ENCODE measurements around the gene MCRIP1. TPM values are rescaled to one million over a fixed set of nuclear protein-coding genes. Genes with fewer than 3 reads are reported as not detected.

Gene MCRIP1
- total RNA-seq, 1 experiment from 2014 or later = 59.7 TPM

- peak; percentile 45 to 47 for TF ChIP-seq CTCF (IDR thresholded peaks at IDR 0.05; ENCODE audit: insufficient read depth in 1 of 2, low read depth in 1 of 2, low read length in 1 of 2, severe bottlenecking in 1 of 2, unreplicated experiment in 1 of 2)
- ChIA-PET CTCF (interaction anchor here (0.7 to 1.5 kb wide), 4 partner anchors 12 to 426 kb away, joined by 3 to 5 read pairs (median 4); partner anchors contain the start of gene MCRIP1), POLR2A (interaction anchor here (0.6 to 0.8 kb wide), 2 partner anchors 9 to 98 kb away, joined by 3 to 12 read pairs; no protein-coding TSS in a partner anchor)
- H3K36me3 Mint-ChIP-seq (ENCODE audit: insufficient read depth, unreplicated experiment) = peaks cover 6% of the 10 kb centered on the region
- Histone ChIP-seq H3K4me1 (no peaks in the 10 kb centered on the region), H3K4me3 (ENCODE audit: low read depth, low read length) (no peak overlapping the region), H3K9me3 (no peaks in the 10 kb centered on the region), H3K27me3 (replicated peaks; ENCODE audit: control insufficient read depth, insufficient read depth, low read length) (no peaks in the 10 kb centered on the region), H3K36me3 (ENCODE audit: control insufficient read depth, insufficient read depth, low read length) (no peaks in the 10 kb centered on the region)
- H3K27me3 Mint-ChIP-seq (ENCODE audit: insufficient read depth, unreplicated experiment) = no peaks in the 10 kb centered on the region
- no peak overlapping the region for H3K27ac Mint-ChIP-seq (ENCODE audit: unreplicated experiment)
- peak; percentile 64 to 75 for DNase-seq
- no TSS peak for BruUV-seq (replicated peaks)
- peaks cover 7% of the 10 kb centered on the region for H3K4me1 Mint-ChIP-seq (ENCODE audit: low read depth, unreplicated experiment)
- no peaks in the 10 kb centered on the region for H3K9me3 Mint-ChIP-seq (ENCODE audit: unreplicated experiment)
- intact Hi-C loops (cut with micrococcal nuclease; ENCODE audit: unreplicated experiment) = no loop called here
- H3K4me3 Mint-ChIP-seq (ENCODE audit: unreplicated experiment) = no peak overlapping the region
These were observed 11.3 kb downstream of the MCRIP1 start for GRCh38 chr17:81821603-81822311.

GRCh38 chr17:81821147-81821546 lies 11.9 kb downstream of the MCRIP1 start:
- Mint-ChIP-seq H3K27me3 (ENCODE audit: insufficient read depth, unreplicated experiment) (no peaks in the 10 kb centered on the region), H3K27ac (ENCODE audit: unreplicated experiment) (no peak overlapping the region), H3K4me3 (ENCODE audit: unreplicated experiment) (no peak overlapping the region), H3K4me1 (ENCODE audit: low read depth, unreplicated experiment) (peaks cover 6% of the 10 kb centered on the region), H3K9me3 (ENCODE audit: unreplicated experiment) (no peaks in the 10 kb centered on the region), H3K36me3 (ENCODE audit: insufficient read depth, unreplicated experiment) (peaks cover 6% of the 10 kb centered on the region)
- no peaks in the 10 kb centered on the region for H3K4me1 ChIP-seq
- no TSS peak for BruUV-seq (replicated peaks)
- no peak for DNase-seq
- TF ChIP-seq CTCF (IDR thresholded peaks at IDR 0.05; ENCODE audit: insufficient read depth in 1 of 2, low read depth in 1 of 2, low read length in 1 of 2, severe bottlenecking in 1 of 2, unreplicated experiment in 1 of 2) = no peak
- H3K9me3 ChIP-seq = no peaks in the 10 kb centered on the region
- POLR2A ChIA-PET = interaction anchor here (0.8 kb wide), 1 partner anchor 97 kb away, joined by 3 read pairs; no protein-coding TSS in a partner anchor
- intact Hi-C loops (cut with micrococcal nuclease; ENCODE audit: unreplicated experiment) = no loop called here
- CTCF ChIA-PET = interaction anchor here (1.0 kb wide), 1 partner anchor 38 kb away, joined by 4 read pairs; no protein-coding TSS in a partner anchor
- no peaks in the 10 kb centered on the region for H3K36me3 ChIP-seq (ENCODE audit: control insufficient read depth, insufficient read depth, low read length)
- no peak overlapping the region for H3K4me3 ChIP-seq (ENCODE audit: low read depth, low read length)
- no peaks in the 10 kb centered on the region for H3K27me3 ChIP-seq (replicated peaks; ENCODE audit: control insufficient read depth, insufficient read depth, low read length)

- no TSS peak for BruUV-seq (replicated peaks)
- Histone ChIP-seq H3K36me3 (ENCODE audit: control insufficient read depth, insufficient read depth, low read length) (no peaks in the 10 kb centered on the region), H3K4me3 (ENCODE audit: low read depth, low read length) (no peak overlapping the region), H3K27me3 (replicated peaks; ENCODE audit: control insufficient read depth, insufficient read depth, low read length) (no peaks in the 10 kb centered on the region), H3K4me1 (peaks cover 9% of the 10 kb centered on the region), H3K9me3 (no peaks in the 10 kb centered on the region)
- intact Hi-C loops (cut with micrococcal nuclease; ENCODE audit: unreplicated experiment) = no loop called here
- Mint-ChIP-seq H3K4me1 (ENCODE audit: low read depth, unreplicated experiment) (peaks cover 6% of the 10 kb centered on the region), H3K9me3 (ENCODE audit: unreplicated experiment) (no peaks in the 10 kb centered on the region), H3K27me3 (ENCODE audit: insufficient read depth, unreplicated experiment) (no peaks in the 10 kb centered on the region), H3K4me3 (ENCODE audit: unreplicated experiment) (no peak overlapping the region), H3K27ac (ENCODE audit: unreplicated experiment) (no peak overlapping the region), H3K36me3 (ENCODE audit: insufficient read depth, unreplicated experiment) (peaks cover 6% of the 10 kb centered on the region)
- POLR2A ChIA-PET = no interaction called here
- CTCF ChIA-PET = no interaction called here
- no peak for TF ChIP-seq CTCF (IDR thresholded peaks at IDR 0.05; ENCODE audit: insufficient read depth in 1 of 2, low read depth in 1 of 2, low read length in 1 of 2, severe bottlenecking in 1 of 2, unreplicated experiment in 1 of 2)
- no peak for DNase-seq
These were observed 13.4 kb downstream of the MCRIP1 start for GRCh38 chr17:81819708-81820107.

Data from Caco-2 (cell line).